Measurements from ENCODE around the gene CARD6.

DNA sequence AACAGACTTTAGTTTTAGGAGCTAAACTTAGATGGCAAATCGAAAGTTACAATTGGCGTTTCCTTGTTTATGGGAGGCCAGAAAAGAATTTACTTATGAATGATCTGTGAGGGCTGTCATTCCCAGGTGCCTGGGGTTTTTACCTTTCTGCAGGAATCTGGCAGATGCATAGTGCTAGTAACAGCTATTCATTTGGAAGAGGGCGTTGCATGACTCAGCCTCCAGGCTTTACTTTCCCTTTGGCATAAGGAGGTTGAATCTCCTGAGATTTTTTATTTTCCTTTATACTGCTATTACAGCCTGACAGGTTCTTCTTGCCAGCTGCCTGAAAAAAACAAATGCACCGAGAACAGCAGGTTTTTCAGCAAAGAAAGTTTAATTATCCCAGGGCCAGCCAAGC lies 30.0 kb downstream of the CARD6 start:
- no peak for TF ChIP-seq CTCF (IDR thresholded peaks at IDR 0.05; ENCODE audit: borderline replicate concordance, extremely low read depth, low read length, poor library complexity, severe bottlenecking)
- no peak for TF ChIP-seq EZH2 (IDR thresholded peaks at IDR 0.05; ENCODE audit: borderline replicate concordance, low read depth, low read length, severe bottlenecking)
